HEK293T (cell line): ENCODE results near the gene VTI1A.

Source experiments
- CTCF ChIA-PET: fragments of 350-600 bp; formaldehyde crosslinking; extraction: SDS; loops from one replicate; lab custom pipeline; 2021; ENCODE audit warnings: antibody characterized with exemption, inconsistent platforms; lab: Yijun Ruan, JAX
- POLR2A ChIA-PET: fragments of 350-600 bp; formaldehyde crosslinking; extraction: SDS; loops from one replicate; lab custom pipeline; 2020; ENCODE audit warnings: antibody characterized with exemption, inconsistent platforms; lab: Yijun Ruan, JAX
- DNase-seq: peaks from one replicate; pipeline ENCODE4 v3.0.0; 2012; ENCODE audit warnings: mixed read lengths; ENCODE audit errors: extremely low spot score
- ARNT ChIP-seq: fragments of 450-650 bp; IDR thresholded peaks from 2 replicates; pipeline ENCODE4 v1.6.1; 2017; ENCODE audit warnings: mild to moderate bottlenecking
- BHLHE40 ChIP-seq: fragments of 450-650 bp; IDR thresholded peaks from 2 replicates; pipeline ENCODE4 v1.6.1; 2016; ENCODE audit warnings: mild to moderate bottlenecking, moderate library complexity, borderline replicate concordance
- CTBP1 ChIP-seq: fragments of 450-650 bp; IDR thresholded peaks from 2 replicates; pipeline ENCODE4 v1.6.1; 2016; ENCODE audit warnings: borderline replicate concordance
- ELF4 ChIP-seq: fragments of 450-650 bp; IDR thresholded peaks from 2 replicates; pipeline ENCODE4 v1.6.1; 2017; ENCODE audit warnings: antibody characterized with exemption
- FOXA1 ChIP-seq: fragments of 450-650 bp; IDR thresholded peaks from 2 replicates; pipeline ENCODE4 v1.6.1; 2016; ENCODE audit warnings: mild to moderate bottlenecking
- FOXK2 ChIP-seq: fragments of 450-650 bp; IDR thresholded peaks from 2 replicates; pipeline ENCODE4 v1.6.1; 2016; ENCODE audit warnings: mild to moderate bottlenecking
- FOXM1 ChIP-seq: fragments of 450-650 bp; IDR thresholded peaks from 2 replicates; pipeline ENCODE4 v1.6.1; 2017; ENCODE audit warnings: mild to moderate bottlenecking, borderline replicate concordance
- HDGF ChIP-seq: fragments of 450-650 bp; IDR thresholded peaks from 2 replicates; pipeline ENCODE4 v1.6.1; 2017; ENCODE audit warnings: antibody characterized with exemption, borderline replicate concordance
- L3MBTL2 ChIP-seq: fragments of 450-650 bp; conservative IDR thresholded peaks from 2 replicates; pipeline ENCODE4 v1.6.1; 2016; ENCODE audit warnings: mild to moderate bottlenecking
- LEF1 ChIP-seq: fragments of 450-650 bp; IDR thresholded peaks from 2 replicates; pipeline ENCODE4 v1.6.1; 2017; ENCODE audit warnings: mild to moderate bottlenecking, borderline replicate concordance
- NFRKB ChIP-seq: fragments of 450-650 bp; IDR thresholded peaks from 2 replicates; pipeline ENCODE4 v1.6.1; 2016; ENCODE audit warnings: mild to moderate bottlenecking, moderate library complexity
- SP1 ChIP-seq: fragments of 450-650 bp; IDR thresholded peaks from 2 replicates; pipeline ENCODE4 v1.6.1; 2017
- SUZ12 ChIP-seq: fragments of 450-650 bp; IDR thresholded peaks from 2 replicates; pipeline ENCODE4 v1.6.1; 2016; ENCODE audit warnings: mild to moderate bottlenecking
- TARDBP ChIP-seq: fragments of 450-650 bp; IDR thresholded peaks from 2 replicates; pipeline ENCODE4 v1.6.1; 2016
- ZNF384 ChIP-seq: fragments of 450-650 bp; IDR thresholded peaks from 2 replicates; pipeline ENCODE4 v1.6.1; 2016
- TF ChIP-seq, protein P1 (sequence below): fragments of 450-650 bp; IDR thresholded peaks from 2 replicates; pipeline ENCODE4 v1.6.1; 2016

VTI1A gene

GRCh38 chr10:112409299-112409698 is 37.7 kb upstream of the VTI1A start:
- ChIA-PET CTCF (no interaction called here), POLR2A (no interaction called here)
- no peak for DNase-seq
- TF ChIP-seq HDGF, result no peak
- no peak for TF ChIP-seq NFRKB
- no peak for TF ChIP-seq FOXA1
- TF ChIP-seq SUZ12, result no peak
- no peak for TF ChIP-seq ELF4
- no peak for TF ChIP-seq TARDBP
- TF ChIP-seq FOXK2, result no peak
- TF ChIP-seq FOXM1, result no peak
- TF ChIP-seq L3MBTL2, result no peak
- TF ChIP-seq CTBP1, result no peak
- TF ChIP-seq, protein P1, sequence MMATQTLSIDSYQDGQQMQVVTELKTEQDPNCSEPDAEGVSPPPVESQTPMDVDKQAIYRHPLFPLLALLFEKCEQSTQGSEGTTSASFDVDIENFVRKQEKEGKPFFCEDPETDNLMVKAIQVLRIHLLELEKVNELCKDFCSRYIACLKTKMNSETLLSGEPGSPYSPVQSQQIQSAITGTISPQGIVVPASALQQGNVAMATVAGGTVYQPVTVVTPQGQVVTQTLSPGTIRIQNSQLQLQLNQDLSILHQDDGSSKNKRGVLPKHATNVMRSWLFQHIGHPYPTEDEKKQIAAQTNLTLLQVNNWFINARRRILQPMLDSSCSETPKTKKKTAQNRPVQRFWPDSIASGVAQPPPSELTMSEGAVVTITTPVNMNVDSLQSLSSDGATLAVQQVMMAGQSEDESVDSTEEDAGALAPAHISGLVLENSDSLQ, result no peak
- no peak for TF ChIP-seq SP1

DNA sequence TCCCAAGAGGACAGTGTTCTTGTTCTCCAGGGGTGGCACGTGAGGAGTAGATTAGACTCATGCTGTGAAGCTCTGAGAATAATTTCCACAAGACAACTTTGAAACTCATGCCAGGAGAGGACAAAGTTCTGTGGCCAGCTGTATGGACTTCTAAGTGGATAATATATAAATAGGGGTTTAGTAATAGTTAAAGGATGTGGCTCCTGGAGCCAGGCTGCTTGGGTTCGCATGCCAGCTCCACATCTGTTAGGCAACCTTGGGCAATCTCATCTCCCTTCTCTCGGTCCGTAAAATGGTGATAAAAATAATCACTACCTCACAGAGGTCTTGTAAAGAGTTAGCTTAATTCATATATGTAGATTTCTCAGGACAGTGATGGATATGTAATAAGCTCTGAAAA is 37.3 kb upstream of the VTI1A start:
- TF ChIP-seq HDGF (no peak), L3MBTL2 (no peak), ZNF384 (no peak), FOXM1 (no peak), LEF1 (no peak), SP1 (no peak), FOXA1 (no peak), BHLHE40 (no peak), TARDBP (no peak), SUZ12 (no peak), NFRKB (no peak), ARNT (no peak), ELF4 (no peak)
- TF ChIP-seq, protein P1, result no peak
- no peak for DNase-seq
- ChIA-PET CTCF (no interaction called here), POLR2A (no interaction called here)

- CTCF ChIA-PET, result no interaction called here
- TF ChIP-seq FOXA1, result no peak
- no peak for TF ChIP-seq FOXM1
- TF ChIP-seq NFRKB, result no peak
- no peak for TF ChIP-seq ZNF384
- TF ChIP-seq FOXK2, result no peak
- DNase-seq, result no peak
- POLR2A ChIA-PET, result no interaction called here
Measured at GRCh38 chr10:112412696-112413095, 34.3 kb upstream of the VTI1A start.

GRCh38 chr10:112421731-112422130 is 25.3 kb upstream of the VTI1A start:
- TF ChIP-seq LEF1 (no peak), BHLHE40 (no peak), L3MBTL2 (no peak), SP1 (no peak), FOXK2 (no peak), CTBP1 (no peak), ARNT (no peak), FOXA1 (no peak), SUZ12 (no peak), TARDBP (no peak), HDGF (no peak)
- TF ChIP-seq, protein P1, result no peak
- ChIA-PET POLR2A (no interaction called here), CTCF (no interaction called here)
- DNase-seq, result no peak

DNA sequence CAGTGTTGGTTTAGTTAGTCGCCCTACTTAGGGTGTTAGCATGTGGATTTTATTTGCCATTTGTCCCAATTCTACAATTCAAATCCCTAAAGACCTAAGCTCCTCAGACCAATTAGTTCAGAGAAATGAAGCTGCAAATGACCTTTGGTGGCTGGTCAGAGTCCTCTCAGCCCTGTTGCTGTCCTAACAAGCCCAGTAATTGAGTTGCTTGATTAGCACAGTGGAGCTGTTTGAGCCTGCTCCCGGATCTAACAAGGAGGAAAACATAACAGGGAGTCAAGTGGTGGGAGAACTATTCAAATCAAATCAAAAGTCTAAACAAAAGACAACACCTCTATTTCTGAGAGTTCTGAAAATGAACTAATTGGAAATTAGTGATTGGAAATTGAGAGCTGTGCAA is 22.4 kb upstream of the VTI1A start:
- CTCF ChIA-PET, result interaction anchor here (1.4 kb wide), 1 partner anchor 10 kb away, joined by 4 read pairs; no protein-coding TSS in a partner anchor
- no peak for DNase-seq
- no peak for TF ChIP-seq ARNT
- no peak for TF ChIP-seq ELF4
- TF ChIP-seq SUZ12, result no peak
- TF ChIP-seq FOXK2, result no peak
- no peak for TF ChIP-seq SP1
- no peak for TF ChIP-seq NFRKB
- TF ChIP-seq BHLHE40, result no peak
- TF ChIP-seq, protein P1, result no peak
- TF ChIP-seq FOXA1, result no peak
- no peak for TF ChIP-seq HDGF
- TF ChIP-seq TARDBP, result no peak
- TF ChIP-seq FOXM1, result no peak
- TF ChIP-seq ZNF384, result no peak
- no peak for TF ChIP-seq LEF1
- no peak for TF ChIP-seq L3MBTL2
- TF ChIP-seq CTBP1, result no peak
- POLR2A ChIA-PET, result no interaction called here

GRCh38 chr10:112426111-112426510 is 20.9 kb upstream of the VTI1A start:
- CTCF ChIA-PET, result no interaction called here
- no peak for DNase-seq
- TF ChIP-seq SP1 (no peak), HDGF (no peak), FOXM1 (no peak), BHLHE40 (no peak), ZNF384 (no peak), L3MBTL2 (no peak), CTBP1 (no peak), FOXA1 (no peak), SUZ12 (no peak), TARDBP (no peak), FOXK2 (no peak), ELF4 (no peak), NFRKB (no peak)
- TF ChIP-seq, protein P1, result no peak
- POLR2A ChIA-PET, result no interaction called here
